Endothelial cell of umbilical vein (primary cell): ENCODE data around the gene GLOD5. TPM values are rescaled to one million over a fixed set of nuclear protein-coding genes. Genes with fewer than 3 reads are reported as not detected.

ENCODE experiments used
- BruUV-seq: library from RNA; stranded (reverse); fragments of 400-500 nt; replicated peaks from 2 replicates; lab custom pipeline; 2021; lab: Mats Ljungman, UMichigan
- CTCF ChIA-PET: fragments of 300-600, 350-600 bp; sonication (Branson Sonifier 250); formaldehyde crosslinking; loops from one replicate; lab custom pipeline; 2021; ENCODE audit warnings: antibody characterized with exemption, inconsistent platforms; lab: Charles Lee
- POLR2A ChIA-PET: fragments of 300-600, 350-600 bp; sonication (Branson Sonifier 250); formaldehyde crosslinking; loops from one replicate; lab custom pipeline; 2021; ENCODE audit warnings: antibody characterized with exemption, inconsistent platforms; lab: Charles Lee
- DNase-seq: peaks from one replicate; pipeline ENCODE4 v3.0.0-alpha.2; 2011; ENCODE audit warnings: low read depth, low spot score
- FAIRE-seq: peaks from 2 replicates; lab custom pipeline; 2011; peaks lifted over from hg19 to GRCh38; lab: Jason Lieb, UNC
- H2AFZ ChIP-seq: 2 replicates; pipeline ENCODE4 v1.6.0; 2012; ENCODE audit warnings: low read depth, low read length, control low read depth, inconsistent platforms
- H3K27ac ChIP-seq: 2 replicates; pipeline ENCODE4 v1.5.1; 2011; ENCODE audit warnings: low read depth, mild to moderate bottlenecking, control low read depth, low read length, moderate library complexity; ENCODE audit not compliant: insufficient read depth
- H3K27me3 ChIP-seq, 2 experiments: 2 replicates each; pipeline versions ENCODE4 v1.6.0 to v1.6.1; 2011; ENCODE audit warnings: low read length in 2 of 2, mixed read lengths in 1 of 2; ENCODE audit not compliant: control insufficient read depth in 2 of 2, insufficient read depth in 2 of 2
- H3K36me3 ChIP-seq, 2 experiments: 2 replicates in 1 of 2; 3 replicates in 1 of 2; pipeline ENCODE4 v1.5.1; 2011; ENCODE audit warnings: low read length in 2 of 2, mild to moderate bottlenecking in 1 of 2, moderate library complexity in 1 of 2; ENCODE audit not compliant: control insufficient read depth in 2 of 2, insufficient read depth in 2 of 2; ENCODE audit errors: extremely low read depth in 1 of 2
- H3K4me1 ChIP-seq: 3 replicates; pipeline ENCODE4 v1.5.1; 2011; ENCODE audit warnings: mild to moderate bottlenecking, low read length; ENCODE audit not compliant: control insufficient read depth, insufficient read depth; ENCODE audit errors: extremely low read depth
- H3K4me2 ChIP-seq: 2 replicates; pipeline ENCODE4 v1.6.1; 2011; ENCODE audit warnings: low read length, control low read depth, mixed read lengths; ENCODE audit not compliant: insufficient read depth
- H3K4me3 ChIP-seq, 3 experiments: fragments of 200-600 bp in 1 of 3; sonication (generic), shearing (Covaris generic) in 1 of 3; replicated peaks in 1 of 3; 2 replicates each; pipeline ENCODE4 v1.5.1; 2011 to 2016; ENCODE audit warnings: control low read depth in 3 of 3, low read length in 3 of 3, mild to moderate bottlenecking in 2 of 3, inconsistent platforms in 1 of 3, low read depth in 1 of 3, moderate library complexity in 1 of 3; ENCODE audit not compliant: insufficient read depth in 1 of 3
- H3K79me2 ChIP-seq: 2 replicates; pipeline ENCODE4 v1.6.0; 2012; ENCODE audit warnings: low read length, inconsistent platforms; ENCODE audit not compliant: control insufficient read depth, insufficient read depth
- H3K9ac ChIP-seq: replicated peaks from 2 replicates; pipeline ENCODE3; 2011; ENCODE audit warnings: low read length, control low read depth; ENCODE audit not compliant: insufficient read depth; ENCODE audit errors: extremely low read depth
- H3K9me1 ChIP-seq: replicated peaks from 3 replicates; pipeline ENCODE4 v1.6.0; 2011; ENCODE audit warnings: mild to moderate bottlenecking, low read length; ENCODE audit not compliant: control insufficient read depth, insufficient read depth; ENCODE audit errors: extremely low read depth
- H3K9me3 ChIP-seq: replicated peaks from 2 replicates; pipeline ENCODE4 v1.5.1; 2012; ENCODE audit warnings: low read length, inconsistent platforms; ENCODE audit not compliant: control insufficient read depth, insufficient read depth
- H4K20me1 ChIP-seq: replicated peaks from 2 replicates; pipeline ENCODE3; 2011; ENCODE audit warnings: mild to moderate bottlenecking, low read length; ENCODE audit not compliant: control insufficient read depth, insufficient read depth; ENCODE audit errors: extremely low read depth
- GATA2 ChIP-seq: IDR thresholded peaks from 2 replicates; pipeline ENCODE4 v1.7.0; 2011; ENCODE audit warnings: low read depth, mild to moderate bottlenecking, moderate library complexity, mixed read lengths, low read length; ENCODE audit not compliant: insufficient read length, insufficient read depth
- JUN ChIP-seq: IDR thresholded peaks from 2 replicates; pipeline ENCODE4 v1.6.1; 2011; ENCODE audit warnings: borderline replicate concordance, low read depth; ENCODE audit not compliant: insufficient read length, insufficient read depth
- MAX ChIP-seq: IDR thresholded peaks from 2 replicates; pipeline ENCODE4 v1.6.1; 2011; ENCODE audit not compliant: insufficient read depth, insufficient read length
- MYC ChIP-seq: IDR thresholded peaks from one replicate; pipeline ENCODE4 v1.6.1; 2011; ENCODE audit warnings: mild to moderate bottlenecking, low read depth, low read length
- POLR2A ChIP-seq: IDR thresholded peaks from 2 replicates; pipeline ENCODE4 v1.6.1; 2012; ENCODE audit warnings: low read depth, mild to moderate bottlenecking, control low read depth, low read length
- POLR2AphosphoS5 ChIP-seq: IDR thresholded peaks from 2 replicates; pipeline ENCODE4 v1.6.1; 2012; ENCODE audit warnings: low read depth, mild to moderate bottlenecking, control low read depth, low read length, moderate library complexity; ENCODE audit not compliant: insufficient read depth
- dilution Hi-C: fragments of 300-500 bp; cut with MboI; formaldehyde crosslinking; loops from one replicate; pipeline ENCODE4 v1.15.0; 2019; ENCODE audit warnings: low sequenced_read_pairs; ENCODE audit not compliant: extremely low pct_ligation_motif_present
- intact Hi-C: fragments of 100-400 bp; cut with micrococcal nuclease; formaldehyde crosslinking; loops from one replicate; pipeline ENCODE4 v1.10.0; 2022
- polyA plus RNA-seq, 4 experiments: library from polyadenylated mRNA; depleted of rRNA in 3 of 4; stranded (reverse) in 3 of 4; unstranded in 1 of 4; fragments of >200 nt; gene quantifications; 2 replicates each; pipeline versions ENCODE4 v1.2.1 to v1.2.3, GENCODE V29; 2011 to 2012; ENCODE audit warnings: missing spikeins in 1 of 4
- total RNA-seq: library from RNA; stranded (reverse); gene quantifications from 2 replicates; pipeline ENCODE4 v1.2.3, GENCODE V29; 2021
- TF ChIP-seq, protein P1 (sequence below), 2 donors: IDR thresholded peaks; 1 replicate in 1 of 2; 2 replicates in 1 of 2; pipeline ENCODE4 v1.5.1; 2011; ENCODE audit warnings: low read length in 2 of 2, mild to moderate bottlenecking in 2 of 2, moderate library complexity in 2 of 2, control low read depth in 1 of 2, inconsistent platforms in 1 of 2, low read depth in 1 of 2; ENCODE audit not compliant: insufficient read depth in 1 of 2; ENCODE audit errors: extremely low read depth in 1 of 2

Gene GLOD5
- total and polyA plus RNA-seq, 2 donors (not counting 3 experiments of a cell fraction or from before 2014, with no cell fraction given), result not detected

GRCh38 chrX:48749182-48749581 lies 12.4 kb upstream of the GLOD5 start:
- intact Hi-C loops (no loop called here), dilution Hi-C loops (no loop called here)
- Histone ChIP-seq H3K4me3 (no peak overlapping the region), H3K27me3 (no peaks in the 10 kb centered on the region), H3K9me1 (no peaks in the 10 kb centered on the region), H3K27ac (no peak overlapping the region), H3K79me2 (no peaks in the 10 kb centered on the region), H3K9ac (no peak overlapping the region), H3K4me2 (no peak overlapping the region), H3K36me3 (no peaks in the 10 kb centered on the region), H3K4me1 (no peaks in the 10 kb centered on the region), H2AFZ (no peak overlapping the region), H3K9me3 (no peaks in the 10 kb centered on the region), H4K20me1 (no peaks in the 10 kb centered on the region)
- ChIA-PET CTCF (no interaction called here), POLR2A (no interaction called here)
- no peak for DNase-seq
- FAIRE-seq, result no peak
- BruUV-seq, result no TSS peak
- TF ChIP-seq GATA2 (no peak), POLR2AphosphoS5 (no peak), MYC (no peak), MAX (no peak), POLR2A (no peak), JUN (no peak)
- TF ChIP-seq, protein P1, sequence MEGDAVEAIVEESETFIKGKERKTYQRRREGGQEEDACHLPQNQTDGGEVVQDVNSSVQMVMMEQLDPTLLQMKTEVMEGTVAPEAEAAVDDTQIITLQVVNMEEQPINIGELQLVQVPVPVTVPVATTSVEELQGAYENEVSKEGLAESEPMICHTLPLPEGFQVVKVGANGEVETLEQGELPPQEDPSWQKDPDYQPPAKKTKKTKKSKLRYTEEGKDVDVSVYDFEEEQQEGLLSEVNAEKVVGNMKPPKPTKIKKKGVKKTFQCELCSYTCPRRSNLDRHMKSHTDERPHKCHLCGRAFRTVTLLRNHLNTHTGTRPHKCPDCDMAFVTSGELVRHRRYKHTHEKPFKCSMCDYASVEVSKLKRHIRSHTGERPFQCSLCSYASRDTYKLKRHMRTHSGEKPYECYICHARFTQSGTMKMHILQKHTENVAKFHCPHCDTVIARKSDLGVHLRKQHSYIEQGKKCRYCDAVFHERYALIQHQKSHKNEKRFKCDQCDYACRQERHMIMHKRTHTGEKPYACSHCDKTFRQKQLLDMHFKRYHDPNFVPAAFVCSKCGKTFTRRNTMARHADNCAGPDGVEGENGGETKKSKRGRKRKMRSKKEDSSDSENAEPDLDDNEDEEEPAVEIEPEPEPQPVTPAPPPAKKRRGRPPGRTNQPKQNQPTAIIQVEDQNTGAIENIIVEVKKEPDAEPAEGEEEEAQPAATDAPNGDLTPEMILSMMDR (IDR thresholded peaks at IDR 0.05; ENCODE audit: extremely low read depth in 1 of 2, insufficient read depth in 1 of 2, low read depth in 1 of 2, low read length in 2 of 2), result no peak
